GM19239 (cell line): Measurements from ENCODE around the gene AUP1.

ENCODE experiments used
- DNase-seq: peaks from one replicate; pipeline ENCODE4 v3.0.0; 2011; ENCODE audit warnings: low spot score; ENCODE audit not compliant: insufficient read length
- FAIRE-seq: peaks from 2 replicates; lab custom pipeline; 2011; peaks lifted over from hg19 to GRCh38; lab: Jason Lieb, UNC

Gene AUP1

DNA sequence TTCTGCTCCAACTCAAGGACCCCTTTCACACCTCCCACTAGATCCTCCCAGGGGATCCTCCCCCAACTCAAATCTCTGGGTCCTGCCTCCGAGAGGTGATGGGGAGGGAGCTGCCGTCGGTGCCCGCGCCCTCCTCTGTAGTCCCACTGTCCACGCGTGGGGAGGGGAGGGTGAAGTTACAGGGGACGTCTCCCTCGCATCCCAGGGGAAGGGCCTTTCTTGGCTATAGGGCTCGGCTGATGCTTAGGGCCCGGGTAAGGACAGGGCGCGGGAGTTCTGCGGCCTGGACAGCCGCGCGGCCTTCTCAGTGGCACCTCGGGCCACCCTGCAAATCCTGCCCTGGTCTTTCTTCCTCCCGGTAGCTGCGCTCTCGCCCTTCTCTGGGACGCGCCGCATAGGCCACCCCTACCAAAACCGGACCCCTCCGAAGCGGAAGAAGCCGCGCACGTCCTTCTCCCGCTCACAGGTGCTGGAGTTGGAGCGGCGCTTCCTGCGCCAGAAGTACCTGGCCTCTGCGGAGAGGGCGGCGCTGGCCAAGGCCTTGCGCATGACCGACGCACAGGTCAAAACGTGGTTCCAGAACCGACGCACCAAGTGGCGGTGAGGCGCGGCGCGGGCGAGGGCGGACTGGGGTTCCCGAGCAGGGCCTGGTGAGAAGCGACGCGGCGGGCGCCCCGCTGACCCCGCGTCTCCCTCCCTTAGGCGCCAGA, 14.1 kb downstream of the AUP1 start:
- DNase-seq = no peak
- no peak for FAIRE-seq

GRCh38 chr2:74514368-74515270, 14.9 kb downstream of the AUP1 start, which contains the start of gene TLX2:
TLX2 (plus strand) TSS chr2:74514450; CDS start chr2:74514807, 357 bp downstream.
- DNase-seq = no peak
- peak; percentile 14 for FAIRE-seq

GRCh38 chr2:74513605-74514367, 15.7 kb downstream of the AUP1 start:
- no peak for FAIRE-seq
- DNase-seq = no peak

DNA sequence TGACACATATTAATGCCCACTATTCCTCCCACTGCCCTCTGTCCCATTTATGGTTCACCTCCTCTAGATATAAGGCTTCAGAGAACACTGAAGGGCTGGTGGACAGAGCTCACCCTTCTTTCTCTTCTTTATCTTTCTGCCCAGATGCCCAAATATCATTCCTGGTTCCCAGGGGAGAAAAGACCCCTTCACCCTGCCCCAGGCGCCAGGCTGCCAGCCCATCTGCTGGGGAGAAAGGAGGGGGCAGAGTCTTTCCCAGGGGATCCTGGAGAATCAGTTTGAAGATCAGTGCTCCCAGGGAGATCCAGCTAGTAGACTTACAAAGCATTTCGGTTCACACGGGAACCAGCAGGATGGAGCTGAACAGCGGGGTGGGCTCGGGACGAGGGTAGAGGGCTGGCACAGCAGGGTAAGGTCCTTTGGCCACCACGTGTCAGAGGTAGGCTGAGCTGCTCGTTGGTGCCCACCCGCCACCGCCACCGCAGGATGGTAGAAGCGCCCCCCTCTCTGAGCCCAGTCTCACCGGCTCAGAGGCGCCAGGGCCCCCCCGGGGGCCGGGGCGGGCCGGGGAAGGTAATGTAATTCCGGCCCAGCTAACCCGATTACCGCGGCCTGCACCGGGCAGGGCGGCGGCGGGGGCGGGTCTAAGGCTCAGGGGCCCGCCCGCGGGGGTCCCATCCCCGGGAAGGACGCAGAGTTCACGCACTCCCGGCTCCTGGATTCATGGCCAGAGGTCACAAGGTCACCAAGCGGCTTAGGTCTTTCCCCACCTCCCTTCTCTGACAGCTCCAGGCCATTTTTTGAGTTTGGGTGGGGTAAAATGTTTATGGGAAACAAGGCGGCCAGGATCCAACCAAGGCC, 16.5 kb downstream of the AUP1 start:
- DNase-seq (no peak), FAIRE-seq (no peak)

- no peak for FAIRE-seq
- no peak for DNase-seq
Measured at GRCh38 chr2:74511104-74511989, 18.2 kb downstream of the AUP1 start.

DNA sequence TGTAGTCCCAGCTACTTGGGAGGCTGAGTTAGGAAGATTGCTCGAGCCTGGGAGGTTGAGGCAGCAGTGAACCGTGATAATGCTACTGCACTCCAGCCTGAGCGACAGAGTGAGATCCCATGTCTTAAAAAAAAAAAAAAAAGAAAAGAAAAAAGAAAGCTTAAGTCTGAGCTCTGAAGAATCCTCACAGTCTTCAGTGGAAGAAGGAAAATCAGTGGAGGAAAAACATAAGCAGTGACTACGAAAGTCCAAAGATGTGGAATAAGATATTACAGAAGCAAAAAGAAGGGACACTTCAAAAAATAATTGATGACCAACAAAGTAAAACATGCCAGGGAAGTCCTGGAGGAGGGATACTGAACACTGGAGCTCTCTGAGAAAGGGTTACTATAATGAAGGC, 19.2 kb downstream of the AUP1 start:
- FAIRE-seq = no peak
- DNase-seq = no peak

GRCh38 chr2:74507926-74508520, 21.5 kb downstream of the AUP1 start:
- FAIRE-seq (no peak), DNase-seq (no peak)

DNA sequence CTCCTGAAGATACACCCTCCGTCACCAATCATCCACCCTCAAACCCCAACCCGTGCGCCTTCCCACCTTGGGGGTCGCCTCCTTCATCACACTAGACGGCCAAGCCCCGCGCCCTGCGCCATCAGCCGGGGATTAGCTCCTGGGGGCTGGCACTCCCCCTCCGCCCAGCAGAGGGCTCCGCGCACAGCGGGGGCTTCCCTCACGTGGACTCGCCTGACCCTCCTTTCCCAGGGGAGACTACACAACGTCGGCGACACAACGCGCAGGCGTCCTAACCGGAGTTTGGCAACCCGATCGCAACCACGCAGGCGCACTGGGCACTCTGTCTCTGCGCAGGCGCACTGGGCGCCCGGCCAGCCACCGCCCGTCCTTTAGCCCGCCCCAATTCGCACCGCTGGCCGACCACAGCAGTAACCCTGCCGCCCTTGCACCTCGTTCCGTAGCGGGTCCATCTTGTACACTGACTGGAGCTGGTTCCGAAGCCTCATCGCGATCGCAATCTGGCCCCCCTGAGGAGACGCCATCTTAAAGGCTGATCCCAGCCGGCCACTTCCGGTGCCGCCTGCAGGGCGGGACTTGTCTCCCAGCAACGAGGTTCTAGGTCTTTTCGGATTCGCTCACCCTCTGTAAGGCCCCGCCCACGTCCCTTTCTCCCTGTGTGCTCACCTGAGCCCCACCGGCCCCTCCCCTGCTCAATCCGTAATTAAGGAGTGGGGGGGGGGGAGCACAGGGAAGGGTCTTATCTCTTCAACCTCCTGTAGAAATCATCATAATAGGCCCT, 22.2 kb downstream of the AUP1 start, which contains the start of gene PCGF1:
PCGF1 (minus strand) TSS at position 551 of the 781 bp plus-strand sequence; CDS start at position 524, 27 bp downstream.
- peak; percentile 93 for DNase-seq
- peak; percentile 95 for FAIRE-seq

GRCh38 chr2:74505448-74506246, 23.9 kb downstream of the AUP1 start:
- FAIRE-seq = no peak

GRCh38 chr2:74504591-74504990, 24.9 kb downstream of the AUP1 start:
- DNase-seq (no peak), FAIRE-seq (no peak)

More at GRCh38 chr2:74505448-74506246, 23.9 kb downstream of the AUP1 start:
- no peak for DNase-seq

DNA sequence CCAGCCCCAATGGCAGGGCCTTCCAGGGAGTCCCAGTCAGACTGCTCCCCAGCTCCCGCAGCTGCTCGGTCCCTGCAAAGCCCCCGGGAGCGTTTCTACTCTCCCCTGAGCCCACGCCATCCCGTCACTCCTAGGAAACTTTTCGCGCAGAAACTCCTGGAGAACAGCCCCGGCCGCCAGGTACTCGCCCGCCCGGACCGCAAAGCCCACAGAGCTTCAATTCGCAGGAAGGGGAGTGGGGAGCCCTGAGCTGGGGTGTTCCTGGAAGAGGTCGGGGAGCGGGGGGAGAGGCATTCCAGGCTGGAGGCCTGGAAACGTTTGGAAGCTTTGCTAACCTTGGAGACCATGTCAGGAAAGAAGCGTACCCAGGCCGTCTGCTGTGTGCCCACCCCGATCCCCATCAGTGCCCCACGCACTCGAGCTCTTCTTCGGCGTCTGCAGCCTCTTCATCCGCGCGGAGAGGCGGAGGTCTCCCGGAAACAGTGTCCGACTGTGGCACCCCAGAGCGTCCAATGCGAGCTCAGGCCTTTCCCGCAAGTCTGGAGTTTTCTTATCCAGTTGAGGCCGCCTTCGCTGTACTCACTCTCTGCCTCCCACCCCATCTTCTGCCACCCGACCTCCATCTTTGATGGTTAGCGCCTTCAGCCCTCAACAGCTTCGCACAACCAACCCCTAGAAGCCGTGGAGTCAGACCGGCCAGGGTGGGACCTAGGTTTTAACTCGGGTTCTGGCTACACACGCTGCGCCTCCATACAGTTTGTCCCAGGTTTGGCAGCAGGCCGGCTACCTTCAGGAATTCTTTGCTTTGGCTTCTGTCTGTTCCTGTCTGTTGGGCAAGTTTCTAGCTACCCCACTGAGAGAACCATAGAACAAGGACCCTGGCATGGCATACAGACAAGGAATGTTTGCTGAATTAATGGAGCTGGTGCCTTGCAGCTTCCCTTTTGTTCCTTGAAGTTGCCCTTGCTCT, 25.7 kb downstream of the AUP1 start:
- no peak for DNase-seq
- no peak for FAIRE-seq

DNA sequence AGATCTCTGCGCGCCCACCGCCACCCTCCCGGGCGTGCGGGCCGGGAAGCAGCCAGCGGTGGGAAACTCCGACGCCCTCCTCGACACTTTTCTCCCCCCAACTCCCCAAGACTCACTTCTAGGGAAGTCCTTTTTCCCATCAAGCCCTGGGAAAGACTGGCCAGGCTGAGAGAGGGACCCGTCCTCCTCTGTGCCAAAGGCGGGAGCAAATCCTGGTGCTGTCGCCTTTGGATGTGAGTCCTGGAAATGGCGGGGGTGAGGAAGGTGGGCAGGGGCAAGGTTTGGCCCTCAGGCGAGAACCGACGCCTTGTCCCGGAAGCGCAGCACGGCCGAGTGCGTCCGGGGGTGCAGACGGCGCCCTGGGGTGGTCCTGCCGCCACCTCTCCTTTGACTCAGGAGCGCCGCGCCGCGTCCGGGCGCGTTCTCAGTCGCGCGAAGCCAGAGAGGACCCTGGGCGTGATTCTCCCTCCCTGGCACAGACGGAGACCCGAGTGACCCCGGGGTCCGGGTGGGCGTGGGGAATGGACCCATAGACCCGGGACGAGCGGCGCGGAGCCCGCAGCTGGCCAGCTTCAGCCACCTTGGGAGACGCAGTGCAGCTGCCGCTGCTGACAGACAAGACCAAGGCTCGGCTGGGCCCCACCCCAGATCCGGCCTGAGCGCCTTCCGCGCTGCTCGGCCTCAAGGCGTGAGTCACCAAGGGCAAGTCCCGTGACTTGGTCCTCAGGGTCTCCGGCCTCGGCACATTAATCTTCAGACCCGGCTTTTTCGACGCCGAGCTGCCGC, 26.6 kb downstream of the AUP1 start:
- peak; percentile 63 for DNase-seq
- FAIRE-seq = peak; percentile 71

DNA sequence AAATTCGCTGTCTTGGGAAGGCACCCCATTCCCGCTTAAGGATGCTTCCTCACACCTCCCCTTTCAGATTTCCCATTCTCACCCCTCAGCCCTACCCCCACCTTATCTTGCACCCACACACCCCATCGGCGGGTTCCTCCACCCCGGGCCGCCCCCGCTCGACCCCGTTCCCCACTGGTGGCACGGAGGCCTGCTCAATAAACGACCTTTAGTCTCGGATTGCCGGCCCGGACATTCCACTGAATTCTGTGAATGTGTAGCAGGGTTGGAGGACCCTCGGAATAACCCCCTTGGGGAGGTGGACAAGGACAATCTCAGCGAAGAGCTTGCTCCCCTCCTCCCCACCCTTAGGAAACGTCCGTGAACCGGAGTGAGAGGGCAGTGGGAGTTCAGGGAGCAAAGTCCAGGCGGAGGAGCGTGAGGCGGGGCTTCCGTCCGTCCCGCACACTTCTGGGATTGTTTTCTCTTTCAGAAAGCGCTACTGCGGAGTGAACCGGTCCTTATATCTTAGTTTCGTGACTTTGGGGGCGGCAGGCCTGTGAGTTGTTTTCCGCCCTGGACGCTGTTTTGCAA, 27.3 kb downstream of the AUP1 start:
- FAIRE-seq (peak; percentile 18), DNase-seq (no peak)

DNA sequence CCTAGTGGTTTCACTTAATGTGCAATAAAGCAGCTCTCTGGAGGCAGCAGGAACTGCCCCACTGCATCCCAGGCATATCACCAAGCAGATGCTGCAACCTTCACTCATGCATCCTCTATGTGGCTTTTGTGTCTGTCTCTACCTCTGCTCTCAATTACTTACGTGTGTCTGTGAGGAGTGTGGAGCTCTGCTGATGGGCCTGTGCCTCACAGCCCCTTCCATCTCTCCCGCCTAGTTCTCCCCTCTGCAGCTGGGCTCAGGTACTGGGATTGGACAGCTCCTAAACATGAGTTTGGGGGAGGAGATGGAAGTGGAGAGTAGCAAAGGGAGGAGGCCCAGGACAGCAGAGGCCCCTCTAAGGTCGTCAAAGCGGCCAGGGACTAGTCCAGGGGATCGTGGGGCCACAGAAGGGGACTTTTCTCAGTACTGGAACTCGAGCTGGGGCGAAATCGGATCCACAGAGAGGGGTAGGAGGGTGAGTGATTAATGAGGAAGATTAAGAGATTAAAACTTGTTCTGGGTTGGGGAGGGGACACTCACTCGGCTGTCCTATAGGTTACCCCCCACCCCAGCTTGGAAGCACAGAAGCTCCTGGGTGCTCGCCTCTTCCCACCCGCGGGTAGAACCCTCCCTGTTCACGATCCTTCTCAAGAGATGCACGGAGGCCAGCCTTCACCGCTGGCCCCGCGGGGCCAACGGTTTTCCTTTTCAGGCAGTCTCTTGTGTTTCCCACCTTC, 28.0 kb downstream of the AUP1 start:
- FAIRE-seq = no peak
- DNase-seq = no peak
